ENCODE data around the gene PAX7.

The PAX7 gene

GRCh38 chr1:18794561-18794960 lies 163.9 kb downstream of the PAX7 start:
- no peak for DNase-seq (ENCODE audit: low read depth, low spot score)

GRCh38 chr1:18795002-18795689 lies 164.5 kb downstream of the PAX7 start:
- no peak for DNase-seq (ENCODE audit: low read depth, low spot score)

DNA sequence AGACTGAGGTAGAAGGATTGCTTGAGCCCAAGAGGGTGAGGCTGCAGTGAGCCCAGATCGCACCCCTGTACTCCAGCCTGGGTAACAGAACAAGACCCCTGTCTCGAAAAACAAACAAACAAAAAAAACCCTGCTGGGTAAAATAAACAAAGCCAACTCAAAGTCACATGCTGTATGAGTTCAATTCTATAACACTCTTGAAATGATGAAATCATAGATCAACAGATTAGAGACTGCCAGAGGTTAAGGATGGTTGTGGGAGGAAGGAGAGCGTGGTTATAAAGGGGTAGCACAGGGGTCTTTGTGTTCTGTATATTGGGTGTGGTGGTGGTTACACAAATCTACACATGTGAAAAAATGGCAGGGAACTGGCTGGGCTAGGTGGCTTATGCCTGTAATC lies 166.3 kb downstream of the PAX7 start:
- no peak for DNase-seq (ENCODE audit: low read depth, low spot score)
